Measurements from ENCODE around the gene ACTR6.

ACTR6 gene

GRCh38 chr12:100168562-100168961, 32.1 kb upstream of the ACTR6 start:
- Histone ChIP-seq H3K4me1 (ENCODE audit: insufficient read depth, low read length, severe bottlenecking) (peaks cover 7% of the 10 kb centered on the region), H2AFZ (ENCODE audit: low read length) (no peak overlapping the region), H3K9ac (ENCODE audit: low read length) (no peak overlapping the region), H3K79me2 (ENCODE audit: insufficient read depth, low read length) (no peaks in the 10 kb centered on the region), H3K4me3 (ENCODE audit: low read depth, low read length, poor library complexity, severe bottlenecking) (no peak overlapping the region), H3K36me3 (ENCODE audit: insufficient read depth, low read length) (0 out of 2 replicates have a peak, but pooled peaks cover 5% of the 10 kb centered on the region), H3K4me2 (ENCODE audit: low read length) (no peak overlapping the region), H3K9me2 (ENCODE audit: low read depth, low read length) (no peaks in the 10 kb centered on the region), H4K20me1 (ENCODE audit: insufficient read depth, low read length) (no peaks in the 10 kb centered on the region), H3K9me3 (ENCODE audit: low read length) (no peaks in the 10 kb centered on the region), H3K27me3 (ENCODE audit: insufficient read depth, low read length) (no peaks in the 10 kb centered on the region), H3K27ac (ENCODE audit: low read depth, low read length, poor library complexity, severe bottlenecking) (no peak overlapping the region), H3F3A (ENCODE audit: insufficient read depth, low read length) (no peaks in the 10 kb centered on the region)
- TF ChIP-seq EZH2 (IDR thresholded peaks at IDR 0.05; ENCODE audit: borderline replicate concordance, low read length): no peak
- TF ChIP-seq, protein P1, sequence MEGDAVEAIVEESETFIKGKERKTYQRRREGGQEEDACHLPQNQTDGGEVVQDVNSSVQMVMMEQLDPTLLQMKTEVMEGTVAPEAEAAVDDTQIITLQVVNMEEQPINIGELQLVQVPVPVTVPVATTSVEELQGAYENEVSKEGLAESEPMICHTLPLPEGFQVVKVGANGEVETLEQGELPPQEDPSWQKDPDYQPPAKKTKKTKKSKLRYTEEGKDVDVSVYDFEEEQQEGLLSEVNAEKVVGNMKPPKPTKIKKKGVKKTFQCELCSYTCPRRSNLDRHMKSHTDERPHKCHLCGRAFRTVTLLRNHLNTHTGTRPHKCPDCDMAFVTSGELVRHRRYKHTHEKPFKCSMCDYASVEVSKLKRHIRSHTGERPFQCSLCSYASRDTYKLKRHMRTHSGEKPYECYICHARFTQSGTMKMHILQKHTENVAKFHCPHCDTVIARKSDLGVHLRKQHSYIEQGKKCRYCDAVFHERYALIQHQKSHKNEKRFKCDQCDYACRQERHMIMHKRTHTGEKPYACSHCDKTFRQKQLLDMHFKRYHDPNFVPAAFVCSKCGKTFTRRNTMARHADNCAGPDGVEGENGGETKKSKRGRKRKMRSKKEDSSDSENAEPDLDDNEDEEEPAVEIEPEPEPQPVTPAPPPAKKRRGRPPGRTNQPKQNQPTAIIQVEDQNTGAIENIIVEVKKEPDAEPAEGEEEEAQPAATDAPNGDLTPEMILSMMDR (IDR thresholded peaks at IDR 0.05; ENCODE audit: low read length): no peak

- H3K27ac ChIP-seq (ENCODE audit: low read depth, low read length, poor library complexity, severe bottlenecking): no peak overlapping the region
- H3K36me3 ChIP-seq (ENCODE audit: insufficient read depth, low read length): 0 out of 2 replicates have a peak, but pooled peaks cover 6% of the 10 kb centered on the region
- TF ChIP-seq EZH2 (IDR thresholded peaks at IDR 0.05; ENCODE audit: borderline replicate concordance, low read length): no peak
- TF ChIP-seq, protein P1 (IDR thresholded peaks at IDR 0.05; ENCODE audit: low read length): no peak
- H3K4me3 ChIP-seq (ENCODE audit: low read depth, low read length, poor library complexity, severe bottlenecking): no peak overlapping the region
- no peak overlapping the region for H2AFZ ChIP-seq (ENCODE audit: low read length)
- no peaks in the 10 kb centered on the region for H3K79me2 ChIP-seq (ENCODE audit: insufficient read depth, low read length)
- no peak overlapping the region for H3K4me2 ChIP-seq (ENCODE audit: low read length)
- H3K27me3 ChIP-seq (ENCODE audit: insufficient read depth, low read length): no peaks in the 10 kb centered on the region
- no peaks in the 10 kb centered on the region for H3K9me3 ChIP-seq (ENCODE audit: low read length)
- H3K4me1 ChIP-seq (ENCODE audit: insufficient read depth, low read length, severe bottlenecking): peaks cover 1% of the 10 kb centered on the region
- H4K20me1 ChIP-seq (ENCODE audit: insufficient read depth, low read length): no peaks in the 10 kb centered on the region
- no peaks in the 10 kb centered on the region for H3F3A ChIP-seq (ENCODE audit: insufficient read depth, low read length)
- no peaks in the 10 kb centered on the region for H3K9me2 ChIP-seq (ENCODE audit: low read depth, low read length)
- H3K9ac ChIP-seq (ENCODE audit: low read length): no peak overlapping the region
These were observed 31.3 kb upstream of the ACTR6 start for GRCh38 chr12:100169345-100169744.

DNA sequence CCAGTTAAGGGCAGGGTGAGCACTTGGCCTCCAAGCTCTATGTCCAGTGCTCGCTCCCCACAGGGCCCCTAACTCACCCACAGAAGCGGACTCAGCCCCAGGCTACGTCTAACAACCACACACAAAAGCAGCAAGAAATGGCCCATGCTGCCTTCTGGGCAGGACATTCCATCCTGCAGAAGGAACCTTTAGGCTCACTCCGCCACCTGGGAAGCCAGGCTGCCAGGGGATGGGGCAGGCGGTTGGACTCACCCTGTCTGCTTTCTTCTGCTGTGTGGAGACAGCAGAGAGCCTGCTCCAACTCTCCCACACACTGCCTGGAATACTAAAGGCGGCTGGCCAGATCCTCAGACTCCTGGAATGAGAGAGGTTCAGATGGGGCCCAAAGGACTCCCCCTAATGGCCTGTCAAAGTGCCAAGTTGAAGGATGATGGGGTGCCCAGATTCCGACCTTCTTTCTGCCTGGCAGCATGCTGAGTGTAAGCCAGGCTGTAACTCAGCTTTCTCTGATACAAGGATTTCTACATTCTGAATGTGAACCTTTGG, 30.2 kb upstream of the ACTR6 start:
- Histone ChIP-seq H3K27me3 (ENCODE audit: insufficient read depth, low read length) (no peaks in the 10 kb centered on the region), H3K9me3 (ENCODE audit: low read length) (no peaks in the 10 kb centered on the region), H3F3A (ENCODE audit: insufficient read depth, low read length) (no peaks in the 10 kb centered on the region), H3K4me1 (ENCODE audit: insufficient read depth, low read length, severe bottlenecking) (no peaks in the 10 kb centered on the region), H3K79me2 (ENCODE audit: insufficient read depth, low read length) (no peaks in the 10 kb centered on the region), H3K4me3 (ENCODE audit: low read depth, low read length, poor library complexity, severe bottlenecking) (no peak overlapping the region), H3K27ac (ENCODE audit: low read depth, low read length, poor library complexity, severe bottlenecking) (no peak overlapping the region), H3K36me3 (ENCODE audit: insufficient read depth, low read length) (peaks cover 11% of the 10 kb centered on the region; the same call in 1 of the 2 replicates), H2AFZ (ENCODE audit: low read length) (no peak overlapping the region), H3K9me2 (ENCODE audit: low read depth, low read length) (no peaks in the 10 kb centered on the region), H3K4me2 (ENCODE audit: low read length) (no peak overlapping the region), H3K9ac (ENCODE audit: low read length) (no peak overlapping the region), H4K20me1 (ENCODE audit: insufficient read depth, low read length) (no peaks in the 10 kb centered on the region)
- TF ChIP-seq EZH2 (IDR thresholded peaks at IDR 0.05; ENCODE audit: borderline replicate concordance, low read length): no peak
- TF ChIP-seq, protein P1 (IDR thresholded peaks at IDR 0.05; ENCODE audit: low read length): no peak
